CD4-positive, alpha-beta T cell treated with Interleukin-6 at 100 ng/mL for 8 hours (primary cell): Measurements from ENCODE around the gene EVL.
A peak's percentile ranks its signal among the peaks of the same experiment; 100 is the strongest.
"Not testable (repeated sequence)": the region's sequence is repeated elsewhere in the genome, so short reads cannot be mapped to it uniquely, and the experiment has no call there.

ENCODE experiments used
- DNase-seq: peaks from one replicate; pipeline ENCODE4 v3.0.0-alpha.2; 2020; ENCODE audit warnings: mixed read lengths, low spot score

Gene EVL

DNA sequence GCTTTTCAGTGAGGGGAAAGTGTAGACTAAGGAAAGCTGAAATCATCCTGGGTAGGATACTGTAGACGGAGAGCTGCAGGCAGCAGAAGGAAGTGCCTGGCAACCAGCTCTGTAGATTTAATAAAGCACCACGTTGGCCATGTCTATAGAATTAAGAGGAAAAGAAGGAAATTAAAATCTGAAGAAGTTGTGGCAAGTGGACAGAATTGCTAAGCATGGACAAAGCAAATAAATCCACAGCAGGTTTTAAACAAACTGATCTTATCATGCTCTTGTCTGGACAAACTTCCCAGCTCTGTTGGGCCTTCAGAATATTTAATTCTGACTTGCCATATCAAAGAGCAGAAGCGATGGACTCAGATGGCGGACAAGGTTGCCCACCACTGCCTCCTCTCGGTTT, 27.2 kb upstream of the EVL start:
- no peak for DNase-seq

DNA sequence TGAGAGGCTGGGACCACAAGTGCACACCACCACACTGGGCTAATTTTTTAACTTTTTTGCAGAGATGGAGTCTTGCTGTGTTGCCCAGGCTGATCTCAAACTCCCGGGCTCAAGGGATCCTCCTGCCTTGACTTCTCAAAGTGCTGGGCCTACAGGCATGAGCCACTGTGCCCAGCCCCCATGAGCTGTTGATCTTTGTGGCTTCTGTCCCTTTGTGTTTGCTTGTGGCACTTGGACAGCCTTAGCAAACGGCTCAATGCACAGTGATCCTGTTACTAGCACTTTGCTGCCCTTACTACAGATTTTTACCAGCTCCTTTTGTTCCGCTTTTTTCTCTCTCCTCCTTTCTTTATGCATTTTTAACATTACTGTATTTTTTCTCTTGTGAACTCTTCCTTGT, 25.3 kb upstream of the EVL start:
- no peak for DNase-seq

DNA sequence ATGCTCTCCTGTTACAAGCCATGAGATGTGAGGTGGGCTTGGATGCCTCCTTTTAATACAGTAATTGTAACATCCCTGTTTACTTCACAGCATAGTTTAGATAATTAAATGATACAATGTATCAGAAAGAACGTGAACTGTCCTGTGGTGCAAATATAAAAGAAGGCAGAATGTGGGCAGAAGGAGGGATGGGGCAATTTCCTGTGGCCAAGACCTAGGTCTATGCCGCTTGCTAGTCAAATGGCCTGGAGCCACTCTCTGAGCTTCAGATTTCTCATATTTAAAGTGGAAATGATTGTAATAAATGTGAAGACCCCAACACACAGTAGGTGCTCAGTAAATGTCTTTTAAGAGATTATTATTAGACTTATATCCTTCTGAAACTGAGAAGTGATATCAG, 24.0 kb upstream of the EVL start:
- no peak for DNase-seq

DNA sequence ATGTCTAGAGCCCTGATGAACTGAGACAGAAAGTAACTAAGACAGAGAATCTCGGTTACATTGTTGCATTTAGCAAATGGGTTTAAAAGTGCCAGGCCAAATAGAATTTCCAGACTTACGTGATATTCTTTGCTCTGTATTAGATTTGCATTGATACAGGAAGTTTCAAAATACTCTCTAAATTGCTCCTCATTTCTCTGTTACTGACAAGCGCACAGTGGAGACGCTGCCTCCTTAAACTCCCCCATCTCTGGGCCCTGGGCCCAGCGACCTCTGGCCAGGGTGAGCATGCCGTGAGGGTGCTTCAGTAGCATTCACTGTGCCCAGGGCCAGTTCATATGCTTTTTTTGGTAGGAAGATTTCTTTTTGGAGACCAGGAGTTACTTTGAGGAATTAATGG, 22.9 kb upstream of the EVL start:
- DNase-seq, result no peak

DNA sequence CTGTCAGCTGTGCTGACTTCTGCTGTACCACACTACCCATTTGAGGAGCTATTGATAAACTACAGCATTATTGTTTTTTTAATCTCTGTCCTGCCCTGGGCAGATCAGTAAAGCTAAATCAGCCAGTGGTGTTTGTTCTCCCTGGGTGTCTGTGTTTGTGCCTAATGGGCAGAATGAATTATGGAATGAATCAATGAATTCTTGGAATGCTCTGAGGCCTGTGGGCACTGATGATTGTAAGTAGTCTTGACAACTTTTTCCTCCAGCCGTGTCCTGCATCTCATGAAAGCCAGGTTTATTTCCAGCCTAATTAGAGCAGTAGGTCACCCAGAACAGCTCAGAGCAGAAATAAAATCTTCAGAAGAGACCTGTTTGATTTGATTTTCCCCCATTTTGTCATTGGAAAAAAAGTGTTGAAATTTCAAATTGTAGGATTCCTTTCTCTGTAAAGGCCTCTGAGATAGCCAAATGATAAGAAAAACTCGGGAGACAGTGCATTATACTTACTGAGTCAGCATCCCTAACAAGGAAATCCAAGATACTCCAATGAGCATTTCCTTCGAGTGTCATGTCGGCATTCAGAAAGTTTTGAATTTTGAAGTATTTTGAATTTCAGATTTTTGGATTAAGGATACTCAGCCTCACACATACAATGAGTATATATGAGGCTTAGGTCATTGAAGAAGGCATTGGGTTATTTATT, 19.4 kb upstream of the EVL start:
- no peak for DNase-seq

DNA sequence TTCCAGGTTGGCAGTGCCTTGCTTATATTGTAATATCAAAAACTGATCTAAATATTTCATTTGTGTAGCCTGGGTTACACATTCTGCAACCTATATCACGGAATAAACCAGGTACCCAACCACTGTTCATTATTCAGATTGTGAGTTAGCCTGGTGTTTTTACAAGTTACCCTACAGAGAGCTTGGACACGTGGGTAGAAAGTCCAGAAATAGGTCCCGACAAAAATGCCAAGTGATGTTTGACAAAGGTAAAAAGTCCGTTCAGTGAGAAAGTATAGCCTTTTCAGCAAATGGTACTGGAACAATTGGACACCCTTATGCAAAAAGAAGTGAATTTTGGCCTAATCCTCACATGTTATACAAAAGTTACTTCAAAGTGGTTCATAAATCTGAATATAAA, 17.6 kb upstream of the EVL start:
- DNase-seq, result no peak

DNA sequence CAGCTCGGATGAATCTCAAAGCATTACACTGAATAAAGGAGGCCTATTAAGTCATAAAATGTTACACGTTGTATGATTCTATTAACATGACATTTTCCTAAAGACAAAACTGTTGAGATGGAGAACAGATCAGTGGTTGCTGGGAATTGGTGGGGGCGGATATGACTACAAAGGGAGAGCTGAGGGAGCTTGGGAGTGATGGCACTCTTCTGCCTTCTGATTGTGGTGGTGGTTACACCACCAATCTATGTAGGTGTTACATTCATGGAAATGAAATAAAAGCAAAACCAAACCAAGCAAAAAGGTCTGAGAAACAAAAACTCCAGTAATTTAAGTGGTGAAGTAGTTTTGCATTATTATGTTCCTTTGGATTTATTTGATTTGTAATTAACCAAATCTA, 16.4 kb upstream of the EVL start:
- no peak for DNase-seq

DNA sequence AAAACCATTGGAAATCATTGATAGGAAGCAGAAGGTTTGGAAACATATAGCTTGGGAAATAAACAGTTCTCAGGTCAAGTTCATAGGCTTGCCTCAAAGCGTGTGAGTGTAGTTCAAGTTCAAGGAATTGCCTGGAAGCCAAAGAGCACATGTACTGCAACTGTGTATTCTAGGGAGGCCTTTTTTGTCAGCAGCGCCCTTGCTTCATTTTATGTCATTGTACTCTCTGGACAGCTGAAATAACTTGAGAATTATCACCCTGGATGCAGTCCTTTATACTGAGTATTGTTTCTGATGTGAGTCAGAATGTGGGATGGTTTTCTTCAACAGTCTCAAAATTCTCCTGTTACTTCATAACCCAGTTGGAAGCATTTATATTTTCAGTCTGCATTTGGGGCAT, 16.0 kb upstream of the EVL start:
- DNase-seq, result no peak

DNA sequence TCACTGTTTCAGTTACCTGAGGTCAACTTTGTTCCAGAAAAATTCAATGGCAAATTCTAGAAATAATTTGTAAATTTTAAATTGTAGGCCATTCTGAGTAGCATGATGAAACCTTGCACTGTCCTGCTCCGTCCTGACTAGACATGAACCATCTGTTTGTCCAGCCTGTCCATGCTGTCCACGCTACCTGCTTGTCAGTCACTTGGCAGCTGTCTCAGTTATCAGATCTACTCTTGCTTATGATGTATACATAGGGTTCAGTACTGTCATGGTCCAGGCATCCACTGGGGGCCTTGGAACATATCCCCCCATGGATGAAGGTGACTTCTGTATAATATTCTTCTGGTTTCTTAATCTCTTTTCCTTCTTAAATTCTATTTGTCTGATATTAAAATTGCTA, 14.1 kb upstream of the EVL start:
- DNase-seq, result no peak

DNA sequence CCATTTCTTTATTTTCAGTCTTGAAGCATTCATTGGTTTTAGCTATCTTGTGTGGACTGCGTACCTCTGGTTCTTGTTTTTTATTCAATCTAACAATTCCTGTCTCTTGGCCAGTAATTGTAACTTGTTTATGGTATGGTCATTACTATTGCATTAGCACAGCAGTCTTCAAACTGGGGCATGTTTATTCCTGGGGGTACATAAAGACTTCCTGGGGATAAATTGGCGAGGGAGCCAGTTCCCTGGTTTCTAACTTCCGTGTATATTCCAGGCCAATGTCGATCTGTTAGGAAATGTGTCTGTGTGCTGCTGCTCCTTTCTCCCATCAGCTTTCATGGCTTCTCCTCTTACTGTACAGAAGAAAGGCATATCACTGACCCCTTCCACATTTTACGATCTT, 13.7 kb upstream of the EVL start:
- DNase-seq, result no peak

DNA sequence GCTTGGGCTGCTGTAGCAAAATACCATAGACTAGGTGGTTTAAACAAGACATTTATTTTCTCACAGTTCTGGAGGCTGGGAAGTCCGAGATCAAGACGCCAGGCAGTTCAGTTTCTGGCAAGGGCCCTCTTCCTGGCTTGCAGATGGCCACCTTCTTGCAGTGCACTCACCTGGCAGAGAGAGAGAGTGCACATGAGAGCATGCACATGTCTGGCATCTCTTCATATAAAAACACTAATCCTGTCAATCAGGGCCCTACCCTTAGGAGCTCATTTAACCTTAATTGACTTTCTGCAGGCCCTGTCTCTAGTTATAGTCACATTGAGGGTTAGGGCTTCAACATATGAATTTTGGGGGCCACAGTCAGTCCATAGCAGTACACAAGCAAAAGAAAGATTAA, 12.4 kb upstream of the EVL start:
- DNase-seq, result no peak

DNA sequence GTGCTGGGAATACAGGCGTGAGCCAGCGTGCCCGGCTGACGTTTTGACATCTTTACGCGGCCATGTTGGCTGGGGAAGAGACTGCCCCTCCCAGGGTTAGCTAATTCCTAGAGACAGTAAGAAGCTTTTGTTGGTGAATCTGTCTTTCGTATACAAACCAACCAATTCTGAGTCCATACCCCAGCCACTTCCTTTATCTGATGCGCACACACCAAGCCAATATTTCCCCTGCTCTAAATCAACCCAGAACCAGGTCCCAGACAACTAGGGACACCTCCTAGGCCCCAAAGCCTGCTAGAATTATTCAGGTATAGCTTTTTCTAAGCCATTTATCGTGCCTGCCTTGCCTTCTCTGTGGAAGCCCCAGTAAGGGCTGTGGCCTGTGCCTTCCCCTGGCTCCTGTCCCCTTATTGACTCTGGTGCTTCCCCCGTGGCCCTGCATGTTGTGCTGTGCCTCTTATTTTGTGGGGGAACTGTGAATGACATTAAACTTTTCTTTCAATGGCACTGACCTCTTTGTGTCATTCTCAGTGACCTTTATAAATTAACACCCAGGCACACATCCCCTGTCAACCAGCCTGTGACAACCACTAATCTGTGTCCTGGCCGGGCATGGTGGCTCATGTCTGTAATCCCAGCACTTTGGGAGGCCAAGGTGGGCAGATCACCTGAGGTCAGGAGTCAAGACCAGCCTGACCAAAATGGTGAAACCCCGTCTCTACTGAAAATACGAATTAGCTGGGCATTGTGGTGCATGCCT, 10.7 kb upstream of the EVL start:
- DNase-seq, result no peak

DNA sequence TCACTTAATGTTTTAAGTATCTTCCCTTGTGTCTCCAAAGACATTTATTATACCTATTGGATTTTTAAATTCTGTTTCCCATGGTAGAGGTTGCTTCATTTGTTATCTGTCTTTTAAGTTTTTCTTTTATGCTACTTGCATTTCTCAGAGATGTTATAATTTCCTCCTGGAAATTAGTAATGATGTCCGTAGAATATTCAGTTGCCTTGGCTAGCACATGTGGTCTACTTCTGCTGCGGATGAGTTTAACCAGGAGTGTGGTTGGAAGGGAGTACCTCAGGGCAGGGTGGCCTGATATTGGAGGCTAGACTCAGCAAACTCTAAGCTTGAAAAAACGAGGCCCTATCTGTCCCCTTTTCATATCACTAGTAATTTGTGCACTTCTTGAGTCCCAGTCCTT, 8.8 kb upstream of the EVL start:
- DNase-seq, result no peak

DNA sequence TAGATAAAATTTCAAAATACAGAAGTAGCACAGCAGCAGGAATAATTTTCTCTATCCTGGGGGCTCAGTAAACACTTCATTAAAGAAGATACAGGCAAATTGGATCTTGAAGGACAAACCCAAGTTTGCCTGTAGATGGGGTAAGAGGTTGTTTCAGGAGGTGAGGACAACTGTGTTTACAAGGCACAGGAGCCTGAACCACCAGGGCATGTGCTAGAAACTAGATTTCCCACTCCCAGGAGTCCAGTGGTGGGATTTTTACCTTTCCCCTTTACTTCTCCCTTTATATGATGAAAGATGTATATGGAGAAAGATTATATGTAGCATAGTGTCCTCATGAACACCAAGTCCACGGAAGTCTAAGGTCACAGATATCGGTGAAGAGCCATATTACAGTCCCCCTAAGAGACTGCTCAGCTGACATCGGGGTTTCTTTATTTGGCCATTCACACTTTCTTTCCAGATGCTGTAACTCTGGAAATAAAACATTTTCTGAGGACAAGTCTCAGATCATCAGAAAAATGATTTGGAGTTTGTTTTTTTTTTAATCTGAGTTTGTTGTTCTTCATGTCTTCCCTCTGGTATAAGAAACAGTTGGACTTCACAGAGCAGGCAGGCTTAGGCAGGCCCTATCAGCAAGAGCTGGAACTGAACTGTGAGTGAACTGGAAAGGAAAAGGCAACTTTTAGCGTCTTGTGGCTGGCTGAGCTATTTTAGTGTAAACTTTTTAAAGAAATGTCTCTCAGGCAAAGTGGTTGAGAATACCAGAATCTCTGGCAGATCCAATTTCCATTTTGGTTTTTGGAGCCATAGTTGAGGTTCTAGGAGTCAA, 8.0 kb upstream of the EVL start:
- peak; percentile 71 for DNase-seq

DNA sequence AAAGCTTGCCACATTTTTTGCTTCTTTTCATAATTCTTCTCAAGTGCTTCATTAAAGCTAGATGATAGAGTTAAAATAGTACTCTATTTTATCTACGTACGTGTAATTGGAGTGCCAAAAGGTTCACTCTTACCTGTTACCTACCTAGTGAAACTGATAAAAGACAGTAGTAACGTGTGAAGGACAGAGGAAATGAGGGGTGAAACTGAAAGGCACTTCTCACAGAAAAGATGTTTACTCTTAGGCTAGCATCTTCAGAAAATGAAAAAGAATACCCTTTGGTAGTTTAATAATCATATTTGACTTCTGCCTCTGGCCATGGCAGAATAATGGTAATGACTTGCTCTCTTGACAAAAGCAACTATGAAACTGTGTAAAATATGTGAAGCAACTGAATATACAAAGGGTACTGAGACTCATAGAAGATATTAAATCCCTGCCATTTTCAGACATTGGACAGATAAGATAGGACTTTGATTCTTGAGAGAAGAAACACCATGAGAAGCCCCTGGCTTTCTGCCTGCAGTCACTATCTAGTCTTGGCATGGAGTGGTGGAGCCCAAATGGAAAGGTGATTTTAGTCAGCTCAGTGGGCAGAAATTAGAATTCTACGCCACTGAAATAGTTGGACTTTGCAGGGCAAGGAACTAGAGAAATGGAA, 6.3 kb upstream of the EVL start:
- DNase-seq, result no peak

DNA sequence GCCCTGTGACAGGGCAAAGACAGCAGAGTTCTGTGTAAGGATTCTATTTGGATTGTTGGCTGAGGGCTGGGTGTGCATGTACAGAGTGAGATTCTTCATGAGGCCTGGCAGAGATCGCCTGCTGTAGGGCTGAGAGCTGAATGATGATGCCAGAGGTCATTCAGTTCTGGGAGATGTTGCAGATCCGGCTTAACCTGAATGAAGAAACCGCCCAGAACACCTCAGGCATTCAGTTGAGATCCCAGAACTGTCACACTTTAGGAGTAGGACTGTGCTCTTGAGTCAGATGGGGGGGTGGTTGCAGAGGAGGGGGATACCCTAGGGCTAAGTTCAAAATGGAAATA, 5.8 kb upstream of the EVL start:
- no peak for DNase-seq

DNA sequence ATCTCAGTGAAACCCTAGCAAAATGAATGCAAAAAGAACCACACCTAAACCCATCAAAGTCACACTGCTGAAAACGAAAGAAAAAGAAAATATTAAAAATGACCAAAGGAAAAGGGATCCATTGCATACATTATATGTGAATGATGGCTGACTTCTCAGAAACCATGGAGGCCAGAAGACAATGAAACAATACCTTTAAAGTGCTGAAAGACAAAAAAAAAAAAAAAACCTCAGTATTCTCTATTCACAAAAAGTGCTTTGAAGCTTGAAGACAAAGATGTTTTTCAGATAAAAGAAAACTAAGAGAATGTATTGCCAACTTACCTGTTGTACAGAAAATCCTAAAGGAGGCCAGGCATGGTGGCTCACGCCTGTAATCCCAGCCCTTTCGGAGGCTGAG, 4.5 kb upstream of the EVL start:
- DNase-seq, result no peak

DNA sequence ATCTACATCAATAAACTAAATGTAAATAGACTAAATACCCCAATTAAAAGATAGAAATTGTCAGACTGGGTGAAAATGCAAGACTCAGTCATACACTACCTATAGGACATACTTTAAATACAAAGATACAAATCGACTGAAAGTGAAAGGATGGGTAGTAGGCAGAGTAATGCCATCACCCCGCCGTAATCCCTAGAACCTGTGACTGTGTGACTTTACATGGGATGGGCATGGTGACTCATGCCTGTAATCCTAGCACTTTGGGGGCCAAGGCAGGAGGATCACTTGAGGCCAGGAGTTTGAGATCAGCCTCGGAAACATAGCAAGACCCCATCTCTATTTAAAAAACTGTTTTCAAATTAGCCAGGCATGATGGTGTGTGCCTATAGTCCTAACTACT, 2.6 kb upstream of the EVL start:
- no peak for DNase-seq

DNA sequence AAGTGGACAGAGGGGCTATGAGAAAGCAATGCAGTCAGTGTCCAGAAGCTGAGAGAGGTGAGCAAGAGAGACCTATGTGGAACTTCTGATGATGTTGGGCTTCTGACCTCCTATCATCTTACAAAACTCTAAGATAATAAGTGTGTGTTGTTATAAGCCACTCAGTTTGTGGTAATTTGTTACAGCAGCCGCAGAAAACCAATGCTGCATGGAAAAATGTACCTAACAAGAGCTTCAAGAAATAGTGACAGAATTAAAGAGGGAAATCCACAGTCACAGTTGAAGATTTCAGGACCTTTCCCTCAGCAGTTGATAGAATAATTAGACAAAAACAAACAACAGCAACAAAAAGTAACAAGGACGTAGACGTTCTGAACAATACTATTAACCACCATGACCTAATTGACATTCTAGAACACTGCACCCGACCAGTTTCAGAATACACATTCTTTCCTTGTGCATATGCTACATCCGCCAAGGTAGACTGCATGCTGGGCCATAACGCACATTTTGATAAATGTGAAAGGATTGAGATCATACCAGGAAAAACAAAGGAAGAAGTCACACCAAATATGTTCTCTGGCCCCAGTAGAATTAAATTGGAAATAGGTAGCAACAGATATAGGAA, 1.8 kb upstream of the EVL start:
- peak; percentile 49 for DNase-seq

DNA sequence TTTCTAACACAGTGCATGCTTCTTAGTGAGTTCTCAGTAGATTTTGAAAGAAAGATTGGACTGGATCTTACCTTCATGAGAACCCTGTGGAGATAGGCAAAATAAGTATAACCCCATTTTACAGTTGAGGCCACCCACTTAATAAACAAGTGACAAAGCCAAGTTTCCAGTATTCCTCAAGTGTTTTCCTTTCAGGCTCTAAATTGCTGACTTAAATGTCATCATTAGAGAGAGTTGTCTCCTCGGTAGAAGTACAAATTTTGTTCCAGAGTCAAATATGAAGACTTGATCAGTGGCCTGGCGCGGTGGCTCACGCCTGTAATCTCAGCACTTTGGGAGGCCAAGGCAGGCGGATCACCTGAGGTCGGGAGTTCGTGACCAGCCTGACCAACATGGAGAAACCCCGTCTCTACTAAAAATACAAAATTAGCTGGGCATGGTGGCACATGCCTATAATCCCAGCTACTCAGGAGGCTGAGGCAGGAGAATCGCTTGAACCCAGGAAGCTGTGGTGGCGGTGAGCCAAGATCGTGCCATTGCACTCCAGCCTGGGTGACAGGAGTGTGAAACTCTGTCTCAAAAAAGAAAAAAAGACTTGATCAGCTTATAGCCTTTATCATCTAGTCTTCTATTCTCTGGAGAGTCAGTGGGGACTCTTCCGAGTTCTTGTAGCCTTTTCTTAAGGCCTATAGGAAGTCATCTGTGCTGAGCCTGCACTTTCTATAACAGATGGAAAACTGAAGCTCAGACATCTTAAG, 708 bp upstream of the EVL start:
- not testable (repeated sequence) for DNase-seq

DNA sequence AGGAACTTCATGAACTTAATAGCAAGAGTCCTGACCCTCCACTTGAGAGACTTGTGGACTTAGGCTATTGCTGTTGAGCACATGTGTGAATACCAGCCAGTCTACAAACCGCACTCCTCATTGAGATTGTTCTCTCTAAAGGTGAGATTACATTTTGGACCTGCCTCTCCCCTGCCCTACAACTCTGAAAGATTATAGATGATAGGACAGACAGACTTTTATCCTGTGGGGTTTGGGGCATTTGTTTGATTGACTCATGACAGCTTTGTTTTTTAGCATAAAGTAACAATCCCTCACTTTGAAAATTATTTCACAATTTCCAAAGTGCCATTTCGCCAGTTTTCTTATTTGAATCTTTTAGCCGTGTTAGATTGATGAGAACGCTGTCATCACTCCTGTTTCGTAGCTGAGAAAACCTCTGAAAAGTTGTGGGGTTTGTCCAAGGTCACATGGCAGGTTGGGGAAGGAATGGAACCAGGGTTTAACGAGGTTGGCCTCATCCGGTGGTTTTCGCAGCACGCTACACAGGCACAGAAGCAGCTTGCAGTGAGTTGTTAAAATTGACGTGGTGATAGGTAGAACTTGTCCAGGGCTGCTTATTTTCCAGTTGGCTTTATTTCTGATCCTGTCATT, 836 bp downstream of the EVL start:
- DNase-seq, result peak; percentile 85
